Activated gamma-delta T cell treated with anti-CD3 and anti-CD28 coated beads, Interleukin-2, amount 50 U/mL, for 16 hours (primary cell): ENCODE data around the gene TMEM131L.

Experiments used
- DNase-seq: peaks from one replicate; pipeline ENCODE4 v3.0.0-alpha.2; 2020; ENCODE audit warnings: low read depth

TMEM131L gene

GRCh38 chr4:153523164-153523796, 57.1 kb downstream of the TMEM131L start:
- no peak for DNase-seq

GRCh38 chr4:153523941-153524386, 57.8 kb downstream of the TMEM131L start:
- no peak for DNase-seq

GRCh38 chr4:153524682-153525081, 58.5 kb downstream of the TMEM131L start:
- no peak for DNase-seq

- DNase-seq = no peak
Measured at GRCh38 chr4:153527690-153528089, 61.5 kb downstream of the TMEM131L start.

GRCh38 chr4:153528705-153529485, 62.7 kb downstream of the TMEM131L start:
- DNase-seq = no peak

- DNase-seq = no peak
Measured at GRCh38 chr4:153529646-153530045, 63.5 kb downstream of the TMEM131L start.

- no peak for DNase-seq
Measured at GRCh38 chr4:153530284-153530999, 64.3 kb downstream of the TMEM131L start.

- DNase-seq = no peak
Measured at GRCh38 chr4:153531000-153531358, 64.8 kb downstream of the TMEM131L start.

GRCh38 chr4:153531976-153532626, 65.9 kb downstream of the TMEM131L start:
- DNase-seq = no peak

- DNase-seq = no peak
Measured at GRCh38 chr4:153532636-153533035, 66.5 kb downstream of the TMEM131L start.

GRCh38 chr4:153533387-153533786, 67.2 kb downstream of the TMEM131L start:
- no peak for DNase-seq

- DNase-seq = no peak
Measured at GRCh38 chr4:153534792-153535629, 68.9 kb downstream of the TMEM131L start.

GRCh38 chr4:153535772-153536513, 69.8 kb downstream of the TMEM131L start:
- DNase-seq = no peak

GRCh38 chr4:153537493-153537960, 71.4 kb downstream of the TMEM131L start:
- no peak for DNase-seq

- DNase-seq = no peak
Measured at GRCh38 chr4:153538487-153539357, 72.6 kb downstream of the TMEM131L start.

- DNase-seq = no peak
Measured at GRCh38 chr4:153539422-153539821, 73.3 kb downstream of the TMEM131L start.

GRCh38 chr4:153541456-153542096, 75.4 kb downstream of the TMEM131L start:
- no peak for DNase-seq

GRCh38 chr4:153542131-153542530, 76.0 kb downstream of the TMEM131L start:
- no peak for DNase-seq

- DNase-seq = no peak
Measured at GRCh38 chr4:153542834-153543233, 76.7 kb downstream of the TMEM131L start.
